ENCODE measurements around the gene DR1. TPM values are rescaled to one million over a fixed set of nuclear protein-coding genes. Genes with fewer than 3 reads are reported as not detected.

Gene DR1
- total RNA-seq, 4 donors from 2014 or later: 26.8 to 59.1 (median 37.9) TPM

GRCh38 chr1:93331412-93331811, 14.3 kb upstream of the DR1 start:
- TF ChIP-seq POLR2A (IDR thresholded peaks at IDR 0.05) (no peak), CTCF (IDR thresholded peaks at IDR 0.05 in 4 of 5, conservative IDR thresholded peaks at IDR 0.05 in 1 of 5) (no peak)
- no peak for DNase-seq
- Histone ChIP-seq H3K27me3 (no peaks in the 10 kb centered on the region), H3K4me1 (no peaks in the 10 kb centered on the region), H3K27ac (no peak overlapping the region), H3K36me3 (no peaks in the 10 kb centered on the region), H3K4me3 (no peak overlapping the region), H3K9me3 (no peaks in the 10 kb centered on the region)
- in situ Hi-C loops (cut with MboI; ENCODE audit: low sequenced_read_pairs in 4 of 4): no loop called here
- ATAC-seq: no peak
- intact Hi-C loops (cut with DNase I; ENCODE audit: low total_unique reads): no loop called here

- no peaks in the 10 kb centered on the region for H3K36me3 ChIP-seq
- no peak for DNase-seq
- no peak for ATAC-seq
- no peak overlapping the region for H3K4me3 ChIP-seq
- intact Hi-C loops (cut with DNase I; ENCODE audit: low total_unique reads): no loop called here
- TF ChIP-seq POLR2A (IDR thresholded peaks at IDR 0.05) (no peak), CTCF (IDR thresholded peaks at IDR 0.05 in 4 of 5, conservative IDR thresholded peaks at IDR 0.05 in 1 of 5) (no peak)
- no peaks in the 10 kb centered on the region for H3K9me3 ChIP-seq
- H3K27ac ChIP-seq: no peak overlapping the region
- H3K27me3 ChIP-seq: no peaks in the 10 kb centered on the region
- no peaks in the 10 kb centered on the region for H3K4me1 ChIP-seq
- in situ Hi-C loops (cut with MboI; ENCODE audit: low sequenced_read_pairs in 4 of 4): no loop called here
Measured at GRCh38 chr1:93332368-93332767, 13.3 kb upstream of the DR1 start.

GRCh38 chr1:93338387-93339146, 7.1 kb upstream of the DR1 start:
- Histone ChIP-seq H3K4me3 (no peak overlapping the region), H3K9me3 (no peaks in the 10 kb centered on the region), H3K36me3 (peaks cover 0 to 3% of the 10 kb centered on the region in 2 donors), H3K27ac (no peak overlapping the region), H3K4me1 (peaks cover 0 to 4% of the 10 kb centered on the region in 2 donors), H3K27me3 (no peaks in the 10 kb centered on the region)
- TF ChIP-seq POLR2A (IDR thresholded peaks at IDR 0.05): no peak
- no peak for TF ChIP-seq CTCF (IDR thresholded peaks at IDR 0.05 in 4 of 5, conservative IDR thresholded peaks at IDR 0.05 in 1 of 5)
- intact Hi-C loops (cut with DNase I; ENCODE audit: low total_unique reads) (no loop called here), in situ Hi-C loops (cut with MboI; ENCODE audit: low sequenced_read_pairs in 4 of 4) (no loop called here)
- DNase-seq: no peak
- ATAC-seq: no peak

GRCh38 chr1:93339171-93339697, 6.5 kb upstream of the DR1 start:
- Histone ChIP-seq H3K4me3 (no peak overlapping the region), H3K27me3 (no peaks in the 10 kb centered on the region), H3K9me3 (no peaks in the 10 kb centered on the region), H3K36me3 (peaks cover 0 to 3% of the 10 kb centered on the region in 2 donors), H3K27ac (no peak overlapping the region), H3K4me1 (peaks cover 0 to 5% of the 10 kb centered on the region in 2 donors)
- no peak for ATAC-seq
- in situ Hi-C loops (cut with MboI; ENCODE audit: low sequenced_read_pairs in 4 of 4): no loop called here
- no peak for TF ChIP-seq CTCF (IDR thresholded peaks at IDR 0.05 in 4 of 5, conservative IDR thresholded peaks at IDR 0.05 in 1 of 5)
- TF ChIP-seq POLR2A (IDR thresholded peaks at IDR 0.05): no peak
- intact Hi-C loops (cut with DNase I; ENCODE audit: low total_unique reads): no loop called here
- no peak for DNase-seq

Measured in gastrocnemius medialis (tissue), 4 donors.